HEK293 (cell line): ENCODE measurements around the gene OOSP1.
A peak's percentile ranks its signal among the peaks of the same experiment; 100 is the strongest.
"Not testable (repeated sequence)": the region's sequence is repeated elsewhere in the genome, so short reads cannot be mapped to it uniquely, and the experiment has no call there.

Experiments
- CTCF ChIA-PET: fragments of 350-600 bp; formaldehyde crosslinking; extraction: SDS; loops from one replicate; lab custom pipeline; 2021; ENCODE audit warnings: antibody characterized with exemption; lab: Yijun Ruan, JAX
- POLR2A ChIA-PET: fragments of 300-600 bp; formaldehyde crosslinking; extraction: SDS; loops from one replicate; lab custom pipeline; 2020; ENCODE audit warnings: antibody characterized with exemption, inconsistent platforms; lab: Yijun Ruan, JAX
- H3K27ac ChIP-seq: fragments of 200-500 bp; sonication (Bioruptor generic); 2 replicates; pipeline ENCODE4 v1.5.1; 2014; ENCODE audit warnings: low read depth, low read length, control low read depth, inconsistent platforms; ENCODE audit errors: extremely low read depth
- H3K36me3 ChIP-seq, 2 experiments: fragments of 200-500 bp in 1 of 2; sonication (Bioruptor generic) in 1 of 2; 1 replicate in 1 of 2; 2 replicates in 1 of 2; pipeline ENCODE4 v1.5.1; 2014 to 2017; ENCODE audit warnings: inconsistent platforms in 2 of 2, low read length in 2 of 2; ENCODE audit not compliant: control insufficient read depth in 2 of 2, insufficient read depth in 1 of 2
- H3K4me1 ChIP-seq: fragments of 200-500 bp; sonication (Bioruptor generic); 2 replicates; pipeline ENCODE4 v1.5.1; 2014; ENCODE audit warnings: mild to moderate bottlenecking, low read length, inconsistent platforms; ENCODE audit not compliant: control insufficient read depth, insufficient read depth
- H3K4me3 ChIP-seq: 2 replicates; pipeline ENCODE4 v1.5.1; 2011; ENCODE audit warnings: low read depth, mild to moderate bottlenecking, control low read depth, low read length, moderate library complexity
- H3K9me3 ChIP-seq: fragments of 200-500 bp; sonication (Bioruptor generic); 2 replicates; pipeline ENCODE4 v1.5.1; 2014; ENCODE audit warnings: low read depth, low read length, inconsistent platforms; ENCODE audit not compliant: control insufficient read depth, insufficient read depth
- KLF16 ChIP-seq: fragments of 450-650 bp; formaldehyde crosslinking; IDR thresholded peaks from 2 replicates; pipeline ENCODE4 v1.5.1; 2017; ENCODE audit warnings: missing biosample characterization, missing genetic modification characterization
- KLF7 ChIP-seq: fragments of 450-650 bp; formaldehyde crosslinking; IDR thresholded peaks from 2 replicates; pipeline ENCODE4 v1.5.1; 2016; ENCODE audit warnings: missing biosample characterization, missing genetic modification characterization, borderline replicate concordance
- KLF8 ChIP-seq: fragments of 450-650 bp; formaldehyde crosslinking; IDR thresholded peaks from 2 replicates; pipeline ENCODE4 v1.5.1; 2016; ENCODE audit warnings: missing biosample characterization, missing genetic modification characterization
- OSR2 ChIP-seq: fragments of 450-650 bp; formaldehyde crosslinking; IDR thresholded peaks from 2 replicates; pipeline ENCODE4 v1.5.1; 2016; ENCODE audit warnings: missing biosample characterization, missing genetic modification characterization
- ZNF10 ChIP-seq: fragments of 450-650 bp; formaldehyde crosslinking; IDR thresholded peaks from 2 replicates; pipeline ENCODE4 v1.5.1; 2017; ENCODE audit warnings: missing biosample characterization, missing genetic modification characterization
- ZNF146 ChIP-seq: fragments of 450-650 bp; formaldehyde crosslinking; IDR thresholded peaks from 2 replicates; pipeline ENCODE4 v1.5.1; 2016; ENCODE audit warnings: missing biosample characterization, missing genetic modification characterization
- ZNF174 ChIP-seq: fragments of 450-650 bp; formaldehyde crosslinking; IDR thresholded peaks from 2 replicates; pipeline ENCODE4 v1.5.0; 2017; ENCODE audit warnings: missing biosample characterization, mild to moderate bottlenecking, missing genetic modification characterization
- ZNF19 ChIP-seq: fragments of 450-650 bp; formaldehyde crosslinking; IDR thresholded peaks from 2 replicates; pipeline ENCODE4; 2016; ENCODE audit warnings: missing biosample characterization, missing genetic modification characterization, low read depth
- ZNF341 ChIP-seq: fragments of 450-650 bp; formaldehyde crosslinking; IDR thresholded peaks from 2 replicates; pipeline ENCODE4; 2016; ENCODE audit warnings: low read depth, missing biosample characterization, missing genetic modification characterization
- ZNF350 ChIP-seq: fragments of 450-650 bp; formaldehyde crosslinking; IDR thresholded peaks from 2 replicates; pipeline ENCODE4 v1.5.0; 2017; ENCODE audit warnings: missing biosample characterization, mild to moderate bottlenecking, missing genetic modification characterization
- ZNF548 ChIP-seq: fragments of 450-650 bp; formaldehyde crosslinking; IDR thresholded peaks from 2 replicates; pipeline ENCODE4 v1.5.1; 2016; ENCODE audit warnings: missing biosample characterization, missing genetic modification characterization
- ZNF560 ChIP-seq: fragments of 450-650 bp; formaldehyde crosslinking; IDR thresholded peaks from 2 replicates; pipeline ENCODE4 v1.5.1; 2017; ENCODE audit warnings: missing biosample characterization, missing genetic modification characterization, borderline replicate concordance
- ZNF701 ChIP-seq: fragments of 450-650 bp; formaldehyde crosslinking; IDR thresholded peaks from 2 replicates; pipeline ENCODE4 v1.5.1; 2016; ENCODE audit warnings: missing biosample characterization, missing genetic modification characterization
- ZNF776 ChIP-seq: fragments of 450-650 bp; formaldehyde crosslinking; IDR thresholded peaks from 2 replicates; pipeline ENCODE4 v1.5.0; 2017; ENCODE audit warnings: missing biosample characterization, missing genetic modification characterization, borderline replicate concordance
- ZSCAN16 ChIP-seq: fragments of 450-650 bp; formaldehyde crosslinking; IDR thresholded peaks from 2 replicates; pipeline ENCODE4 v1.5.1; 2016; ENCODE audit warnings: missing biosample characterization, missing genetic modification characterization
- TF ChIP-seq, protein P1 (sequence below): fragments of 450-650 bp; formaldehyde crosslinking; IDR thresholded peaks from 2 replicates; pipeline ENCODE4 v1.5.1; 2016; ENCODE audit warnings: missing biosample characterization, missing genetic modification characterization
- TF ChIP-seq, protein P2 (sequence below): fragments of 450-650 bp; formaldehyde crosslinking; IDR thresholded peaks from 2 replicates; pipeline ENCODE4 v1.5.1; 2017; ENCODE audit warnings: missing biosample characterization, mild to moderate bottlenecking, missing genetic modification characterization, moderate library complexity

OOSP1 gene

DNA sequence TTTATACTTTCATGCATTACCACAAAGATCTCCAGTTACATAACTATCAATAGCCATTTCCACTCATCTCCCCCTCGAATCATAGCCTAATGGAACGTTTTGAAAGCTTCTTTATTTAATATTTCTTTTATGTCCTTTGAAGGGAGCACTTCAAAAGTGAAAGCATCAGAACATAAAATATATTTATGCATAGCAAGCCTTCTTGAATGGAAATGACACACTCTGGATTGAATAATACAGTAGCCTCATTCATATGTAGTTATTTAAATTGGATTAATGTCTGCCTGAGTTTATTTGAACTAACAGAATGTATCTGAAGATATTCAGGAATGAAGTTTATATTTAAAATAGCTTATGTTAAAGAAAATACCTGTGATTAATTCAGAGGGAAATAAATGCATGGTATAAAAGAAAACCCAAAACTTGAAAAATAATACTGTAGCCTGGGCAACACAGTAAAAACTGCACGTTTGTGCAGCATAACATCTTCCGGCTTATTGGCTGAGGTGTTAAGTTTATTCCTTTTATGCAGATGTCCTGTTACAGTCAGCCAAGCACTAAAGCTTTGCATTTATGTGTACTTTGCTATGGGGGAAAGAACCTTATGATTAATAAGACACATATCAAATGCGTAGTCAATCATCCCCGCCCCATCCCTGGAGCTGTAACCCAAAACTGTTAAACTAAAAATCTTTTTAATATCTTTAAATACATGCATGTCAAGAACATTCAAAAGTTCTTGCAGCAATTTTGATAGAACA lies 37.7 kb upstream of the OOSP1 start:
- Histone ChIP-seq H3K27ac (no peak overlapping the region), H3K9me3 (no peaks in the 10 kb centered on the region), H3K4me3 (no peak overlapping the region), H3K4me1 (no peaks in the 10 kb centered on the region)
- CTCF ChIA-PET, result interaction anchor here (0.7 kb wide), 1 partner anchor 78 kb away, joined by 3 read pairs; no protein-coding TSS in a partner anchor
- POLR2A ChIA-PET, result no interaction called here
- TF ChIP-seq, protein P1, sequence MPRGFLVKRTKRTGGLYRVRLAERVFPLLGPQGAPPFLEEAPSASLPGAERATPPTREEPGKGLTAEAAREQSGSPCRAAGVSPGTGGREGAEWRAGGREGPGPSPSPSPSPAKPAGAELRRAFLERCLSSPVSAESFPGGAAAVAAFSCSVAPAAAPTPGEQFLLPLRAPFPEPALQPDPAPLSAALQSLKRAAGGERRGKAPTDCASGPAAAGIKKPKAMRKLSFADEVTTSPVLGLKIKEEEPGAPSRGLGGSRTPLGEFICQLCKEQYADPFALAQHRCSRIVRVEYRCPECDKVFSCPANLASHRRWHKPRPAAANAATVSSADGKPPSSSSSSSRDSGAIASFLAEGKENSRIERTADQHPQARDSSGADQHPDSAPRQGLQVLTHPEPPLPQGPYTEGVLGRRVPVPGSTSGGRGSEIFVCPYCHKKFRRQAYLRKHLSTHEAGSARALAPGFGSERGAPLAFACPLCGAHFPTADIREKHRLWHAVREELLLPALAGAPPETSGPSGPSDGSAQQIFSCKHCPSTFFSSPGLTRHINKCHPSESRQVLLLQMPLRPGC, result no peak
- TF ChIP-seq ZNF174, result no peak
- no peak for TF ChIP-seq ZNF560 (tag by site-specific recombination)
- TF ChIP-seq, protein P2, sequence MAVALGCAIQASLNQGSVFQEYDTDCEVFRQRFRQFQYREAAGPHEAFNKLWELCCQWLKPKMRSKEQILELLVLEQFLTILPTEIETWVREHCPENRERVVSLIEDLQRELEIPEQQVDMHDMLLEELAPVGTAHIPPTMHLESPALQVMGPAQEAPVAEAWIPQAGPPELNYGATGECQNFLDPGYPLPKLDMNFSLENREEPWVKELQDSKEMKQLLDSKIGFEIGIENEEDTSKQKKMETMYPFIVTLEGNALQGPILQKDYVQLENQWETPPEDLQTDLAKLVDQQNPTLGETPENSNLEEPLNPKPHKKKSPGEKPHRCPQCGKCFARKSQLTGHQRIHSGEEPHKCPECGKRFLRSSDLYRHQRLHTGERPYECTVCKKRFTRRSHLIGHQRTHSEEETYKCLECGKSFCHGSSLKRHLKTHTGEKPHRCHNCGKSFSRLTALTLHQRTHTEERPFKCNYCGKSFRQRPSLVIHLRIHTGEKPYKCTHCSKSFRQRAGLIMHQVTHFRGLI, result no peak
- TF ChIP-seq ZNF776 (tag by site-specific recombination), result no peak
- no peak for TF ChIP-seq ZNF10
- TF ChIP-seq ZNF350 (tag by site-specific recombination), result no peak
- TF ChIP-seq ZNF19 (tag by site-specific recombination), result no peak
- TF ChIP-seq ZSCAN16 (tag by site-specific recombination), result no peak
- no peak for TF ChIP-seq KLF16 (tag by site-specific recombination)
- TF ChIP-seq, all 188 proteins: peak for 0
- H3K36me3 ChIP-seq, result no peaks in the 10 kb centered on the region

- H3K27ac ChIP-seq, result no peak overlapping the region
- H3K9me3 ChIP-seq, result no peaks in the 10 kb centered on the region
- TF ChIP-seq ZNF548 (tag by site-specific recombination) (no peak), KLF8 (tag by site-specific recombination) (no peak), ZNF341 (tag by site-specific recombination) (no peak), ZNF701 (tag by site-specific recombination) (no peak), KLF7 (tag by site-specific recombination) (no peak), OSR2 (tag by site-specific recombination) (no peak)
- no peak overlapping the region for H3K4me3 ChIP-seq
- H3K4me1 ChIP-seq, result no peaks in the 10 kb centered on the region
- ChIA-PET POLR2A (no interaction called here), CTCF (no interaction called here)
- H3K36me3 ChIP-seq, result no peaks in the 10 kb centered on the region
Observed at GRCh38 chr11:59901306-59901705, 36.9 kb upstream of the OOSP1 start.

DNA sequence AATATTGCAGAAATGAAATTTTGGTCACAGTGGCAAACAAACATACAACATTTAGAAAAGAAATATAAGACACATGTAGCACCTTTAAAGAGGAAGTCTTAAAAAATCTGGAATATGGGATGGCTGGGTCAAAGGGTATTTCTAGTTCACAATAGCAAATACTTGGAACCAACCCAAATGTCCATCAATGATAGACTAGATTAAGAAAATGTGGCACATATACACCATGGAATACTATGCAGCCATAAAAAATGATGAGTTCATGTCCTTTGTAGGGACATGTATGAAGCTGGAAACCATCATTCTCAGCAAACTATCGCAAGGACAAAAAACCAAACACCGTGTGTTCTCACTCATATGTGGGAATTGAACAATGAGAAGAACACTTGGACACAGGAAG lies 34.7 kb upstream of the OOSP1 start:
- POLR2A ChIA-PET, H3K27ac ChIP-seq, H3K4me3 ChIP-seq, H3K4me1 ChIP-seq, H3K36me3 ChIP-seq, H3K9me3 ChIP-seq, CTCF ChIA-PET: not testable (repeated sequence)
- peak; percentile 48; the same call in 1 of the 2 replicates for TF ChIP-seq ZNF146 (tag by site-specific recombination)
